Measurements from ENCODE around the gene GPC5.
A peak's percentile ranks its signal among the peaks of the same experiment; 100 is the strongest.

GPC5 gene

DNA sequence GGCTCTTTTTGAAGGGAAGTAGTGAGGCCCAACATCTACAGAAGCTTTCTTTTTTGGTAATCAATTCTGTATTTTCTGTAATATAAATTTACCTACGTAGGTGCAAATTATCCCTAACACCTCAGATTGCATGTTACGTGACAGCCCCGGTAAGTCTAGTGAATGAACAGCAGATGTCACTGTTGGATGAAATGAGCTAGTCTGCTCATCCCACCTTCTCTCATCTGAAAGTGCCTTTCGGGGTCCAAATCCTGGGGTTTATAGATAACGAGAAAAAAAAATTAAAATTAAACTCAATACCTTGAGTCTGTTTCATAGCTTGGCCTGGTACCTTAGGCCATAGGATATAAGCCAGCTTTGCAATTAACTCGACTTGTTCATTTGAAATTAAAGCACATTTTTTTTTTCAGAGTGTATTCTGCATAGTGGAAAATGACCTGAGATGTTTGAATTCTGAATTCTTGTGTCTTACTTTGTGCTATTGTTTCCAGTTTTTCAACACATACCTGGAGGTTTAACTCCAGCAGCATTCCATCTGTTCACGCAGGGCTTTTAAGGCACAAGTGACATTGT is 548.2 kb downstream of the GPC5 start:
- H3K4me1 ChIP-seq (ENCODE audit: low read depth, poor library complexity, severe bottlenecking), result no peaks in the 10 kb centered on the region
- no peaks in the 10 kb centered on the region for H3K36me3 ChIP-seq (ENCODE audit: insufficient read depth)
- H2AFZ ChIP-seq (ENCODE audit: low read depth), result no peak overlapping the region
- no peaks in the 10 kb centered on the region for H3K79me2 ChIP-seq (ENCODE audit: insufficient read depth, low read depth)
- H3K9ac ChIP-seq, result no peak overlapping the region
- H3K4me3 ChIP-seq (IDR thresholded peaks at IDR 0.05; ENCODE audit: insufficient read depth, low read depth, low read length), result no peak overlapping the region
- no peaks in the 10 kb centered on the region for H4K20me1 ChIP-seq (ENCODE audit: insufficient read depth)
- TF ChIP-seq, protein P1, sequence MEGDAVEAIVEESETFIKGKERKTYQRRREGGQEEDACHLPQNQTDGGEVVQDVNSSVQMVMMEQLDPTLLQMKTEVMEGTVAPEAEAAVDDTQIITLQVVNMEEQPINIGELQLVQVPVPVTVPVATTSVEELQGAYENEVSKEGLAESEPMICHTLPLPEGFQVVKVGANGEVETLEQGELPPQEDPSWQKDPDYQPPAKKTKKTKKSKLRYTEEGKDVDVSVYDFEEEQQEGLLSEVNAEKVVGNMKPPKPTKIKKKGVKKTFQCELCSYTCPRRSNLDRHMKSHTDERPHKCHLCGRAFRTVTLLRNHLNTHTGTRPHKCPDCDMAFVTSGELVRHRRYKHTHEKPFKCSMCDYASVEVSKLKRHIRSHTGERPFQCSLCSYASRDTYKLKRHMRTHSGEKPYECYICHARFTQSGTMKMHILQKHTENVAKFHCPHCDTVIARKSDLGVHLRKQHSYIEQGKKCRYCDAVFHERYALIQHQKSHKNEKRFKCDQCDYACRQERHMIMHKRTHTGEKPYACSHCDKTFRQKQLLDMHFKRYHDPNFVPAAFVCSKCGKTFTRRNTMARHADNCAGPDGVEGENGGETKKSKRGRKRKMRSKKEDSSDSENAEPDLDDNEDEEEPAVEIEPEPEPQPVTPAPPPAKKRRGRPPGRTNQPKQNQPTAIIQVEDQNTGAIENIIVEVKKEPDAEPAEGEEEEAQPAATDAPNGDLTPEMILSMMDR (conservative IDR thresholded peaks at IDR 0.05; ENCODE audit: low read depth, low read length), result peak; percentile 43
- no peak overlapping the region for H3K27ac ChIP-seq
- H3K27me3 ChIP-seq (ENCODE audit: insufficient read depth, low read depth), result no peaks in the 10 kb centered on the region
- H3K4me2 ChIP-seq, result no peak overlapping the region

DNA sequence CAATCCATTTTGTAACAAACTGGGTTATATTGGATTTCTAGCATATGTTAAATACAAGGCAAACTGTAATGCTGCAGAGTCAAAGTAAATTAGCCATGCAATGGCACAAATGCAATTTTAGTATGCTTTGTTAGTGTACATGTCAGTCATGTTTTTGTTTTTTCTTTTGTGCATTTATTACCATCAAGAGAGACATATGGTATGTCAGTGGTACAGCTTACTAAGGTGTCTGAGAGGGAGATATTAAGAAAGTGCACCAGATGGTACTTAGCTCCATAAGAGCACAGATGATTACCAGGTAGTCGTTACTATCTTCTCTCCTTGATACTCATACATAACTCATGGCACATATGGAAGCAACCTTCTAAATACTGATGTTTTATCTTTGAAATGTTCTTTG is 550.3 kb downstream of the GPC5 start:
- Histone ChIP-seq H3K79me2 (ENCODE audit: insufficient read depth, low read depth) (no peaks in the 10 kb centered on the region), H4K20me1 (ENCODE audit: insufficient read depth) (no peaks in the 10 kb centered on the region), H3K4me3 (IDR thresholded peaks at IDR 0.05; ENCODE audit: insufficient read depth, low read depth, low read length) (no peak overlapping the region), H3K9ac (no peak overlapping the region), H3K27me3 (ENCODE audit: insufficient read depth, low read depth) (no peaks in the 10 kb centered on the region), H3K36me3 (ENCODE audit: insufficient read depth) (no peaks in the 10 kb centered on the region), H3K4me1 (ENCODE audit: low read depth, poor library complexity, severe bottlenecking) (no peaks in the 10 kb centered on the region), H3K27ac (no peak overlapping the region), H3K4me2 (no peak overlapping the region), H2AFZ (ENCODE audit: low read depth) (no peak overlapping the region)
- TF ChIP-seq, protein P1 (conservative IDR thresholded peaks at IDR 0.05; ENCODE audit: low read depth, low read length), result no peak

DNA sequence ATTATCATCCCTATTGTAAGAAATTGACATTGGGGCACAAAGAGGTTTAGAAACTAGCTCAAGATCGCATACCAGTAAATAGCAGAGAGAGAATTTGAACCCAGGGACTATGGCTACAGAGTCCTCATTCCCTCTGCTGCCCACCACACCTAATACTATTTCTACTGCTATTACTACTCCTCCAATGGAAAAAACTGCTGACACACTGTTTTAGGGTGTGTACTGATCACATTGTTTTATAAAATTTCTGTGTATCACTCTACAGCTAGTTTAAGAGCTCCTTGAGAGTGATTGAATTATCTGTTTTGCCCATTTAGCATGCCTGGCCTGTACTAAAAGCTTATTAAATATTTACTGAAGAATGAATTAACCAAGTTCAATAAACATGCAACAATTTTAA is 552.4 kb downstream of the GPC5 start:
- H3K4me1 ChIP-seq (ENCODE audit: low read depth, poor library complexity, severe bottlenecking), result no peaks in the 10 kb centered on the region
- TF ChIP-seq, protein P1 (conservative IDR thresholded peaks at IDR 0.05; ENCODE audit: low read depth, low read length), result no peak
- no peaks in the 10 kb centered on the region for H3K27me3 ChIP-seq (ENCODE audit: insufficient read depth, low read depth)
- H3K36me3 ChIP-seq (ENCODE audit: insufficient read depth), result no peaks in the 10 kb centered on the region
- no peak overlapping the region for H3K9ac ChIP-seq
- H3K4me3 ChIP-seq (IDR thresholded peaks at IDR 0.05; ENCODE audit: insufficient read depth, low read depth, low read length), result no peak overlapping the region
- H2AFZ ChIP-seq (ENCODE audit: low read depth), result no peak overlapping the region
- no peak overlapping the region for H3K4me2 ChIP-seq
- H3K79me2 ChIP-seq (ENCODE audit: insufficient read depth, low read depth), result no peaks in the 10 kb centered on the region
- H4K20me1 ChIP-seq (ENCODE audit: insufficient read depth), result no peaks in the 10 kb centered on the region
- no peak overlapping the region for H3K27ac ChIP-seq

DNA sequence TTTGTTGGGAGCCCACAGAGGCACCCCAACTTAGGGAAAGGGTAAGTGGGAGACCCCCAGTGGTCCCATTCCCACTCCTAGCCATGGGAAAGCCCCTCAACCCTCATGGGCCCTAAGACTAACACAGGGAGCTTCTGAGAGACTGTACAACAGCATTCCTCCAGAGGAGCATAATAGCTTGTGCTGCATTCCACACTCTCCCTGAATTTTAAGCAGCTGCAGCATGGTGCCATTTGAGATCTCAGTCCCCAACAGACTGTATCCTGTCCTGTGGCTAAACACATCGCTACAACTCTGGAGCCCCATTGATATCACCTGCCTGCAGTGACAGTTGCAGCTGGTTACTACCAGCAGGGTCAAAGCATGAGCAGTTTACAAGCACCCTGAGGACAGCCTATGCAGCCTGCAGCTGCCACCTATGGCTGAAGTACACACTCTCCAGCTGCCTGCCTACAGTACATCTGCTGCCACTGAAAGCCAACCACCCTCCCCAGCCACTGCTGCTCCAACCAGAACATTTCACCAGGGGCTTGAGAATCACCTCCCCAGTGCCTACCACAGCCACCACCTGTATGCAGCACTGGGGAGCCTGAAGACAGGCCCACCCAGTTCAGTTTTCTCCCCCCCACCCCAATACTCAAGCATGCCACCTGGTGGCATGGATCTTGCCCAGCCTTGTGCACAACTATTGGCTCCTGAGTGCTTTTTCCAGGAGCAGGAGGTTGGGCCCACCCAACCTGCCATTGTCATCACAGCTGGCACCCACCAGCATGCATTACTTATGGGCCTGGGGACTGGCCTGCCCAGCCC is 557.3 kb downstream of the GPC5 start:
- Histone ChIP-seq H3K4me1 (ENCODE audit: low read depth, poor library complexity, severe bottlenecking) (no peaks in the 10 kb centered on the region), H3K36me3 (ENCODE audit: insufficient read depth) (no peaks in the 10 kb centered on the region), H3K27ac (no peak overlapping the region), H3K9ac (no peak overlapping the region), H3K4me3 (IDR thresholded peaks at IDR 0.05; ENCODE audit: insufficient read depth, low read depth, low read length) (no peak overlapping the region), H3K27me3 (ENCODE audit: insufficient read depth, low read depth) (no peaks in the 10 kb centered on the region), H3K4me2 (no peak overlapping the region), H4K20me1 (ENCODE audit: insufficient read depth) (no peaks in the 10 kb centered on the region), H3K79me2 (ENCODE audit: insufficient read depth, low read depth) (no peaks in the 10 kb centered on the region), H2AFZ (ENCODE audit: low read depth) (no peak overlapping the region)
- TF ChIP-seq, protein P1 (conservative IDR thresholded peaks at IDR 0.05; ENCODE audit: low read depth, low read length), result no peak
